Esophagus muscularis mucosa (tissue), 2 donors: ENCODE data around the gene CTSH.

Experiments used
- POLR2A ChIP-seq: fragments of 450-650 bp; IDR thresholded peaks from one replicate; pipeline ENCODE4 v1.6.1; 2017; ENCODE audit warnings: antibody characterized with exemption, moderate library complexity, mild to moderate bottlenecking, low read depth
- POLR2AphosphoS5 ChIP-seq, 2 donors: sonication (generic); formaldehyde crosslinking; IDR thresholded peaks; one replicate each; pipeline ENCODE4 v1.6.1; 2017; ENCODE audit warnings: antibody characterized with exemption in 2 of 2

DNA sequence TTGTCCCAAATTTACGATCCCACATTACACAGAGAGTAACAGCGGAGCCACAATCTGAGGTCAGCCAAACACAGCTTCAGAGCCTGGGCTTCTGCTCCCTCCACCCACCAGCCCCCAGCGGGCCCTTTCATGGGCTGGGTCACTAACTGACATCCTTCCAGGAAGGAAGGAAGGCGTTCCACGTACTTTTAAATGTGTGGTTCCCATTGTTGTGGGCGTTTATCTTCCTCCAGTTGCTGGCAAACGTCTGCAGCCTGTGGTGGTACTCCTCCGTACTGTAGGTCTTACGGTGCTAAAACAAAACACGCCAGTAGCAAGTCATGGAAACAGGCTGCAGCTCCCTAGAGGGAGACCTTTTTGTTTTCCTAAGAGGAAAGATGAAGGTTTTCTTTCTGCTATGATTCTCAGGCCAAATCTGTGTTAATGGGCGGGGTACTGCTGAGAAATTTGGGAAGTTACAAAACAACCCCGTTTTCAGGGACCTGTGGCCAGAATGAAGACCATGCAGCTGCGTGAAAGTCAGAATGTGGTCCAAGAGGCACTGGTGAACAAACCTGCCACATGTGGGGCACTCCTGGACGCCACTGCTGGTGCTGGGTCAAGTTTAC is 7.6 kb downstream of the CTSH start:
- TF ChIP-seq POLR2A: no peak
- TF ChIP-seq POLR2AphosphoS5 (IDR thresholded peaks at IDR 0.05): peak; percentile 46 to 48
